Medulla oblongata (tissue), 1 donor: Measurements from ENCODE around the gene LHFPL3.

Experiments
- DNase-seq: peaks from one replicate; pipeline ENCODE4 v3.0.0-alpha.2; 2015; ENCODE audit errors: extremely low spot score

The LHFPL3 gene

GRCh38 chr7:104371216-104371979 lies 43.0 kb downstream of the LHFPL3 start:
- DNase-seq, result no peak

- no peak for DNase-seq
Measured at GRCh38 chr7:104371980-104372357, 43.6 kb downstream of the LHFPL3 start.

DNA sequence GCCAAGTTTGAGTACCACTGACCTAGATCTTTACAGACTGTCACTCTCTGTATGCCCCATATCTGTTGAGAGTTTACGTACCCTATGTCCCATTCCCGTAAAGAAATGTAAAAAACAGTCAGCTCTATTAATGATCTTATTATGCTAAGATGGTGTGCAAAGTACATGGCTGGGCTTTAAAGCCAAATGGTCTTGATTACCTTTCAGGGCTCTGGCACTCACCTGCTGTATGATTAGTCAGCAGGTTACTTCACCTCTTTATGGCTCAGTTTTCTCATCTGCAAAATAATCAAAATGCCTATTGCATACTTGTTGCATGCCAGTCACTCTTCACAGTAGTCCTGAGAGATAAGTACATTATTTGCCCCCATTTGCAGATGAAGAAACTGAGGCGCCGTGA lies 54.2 kb downstream of the LHFPL3 start:
- no peak for DNase-seq

DNA sequence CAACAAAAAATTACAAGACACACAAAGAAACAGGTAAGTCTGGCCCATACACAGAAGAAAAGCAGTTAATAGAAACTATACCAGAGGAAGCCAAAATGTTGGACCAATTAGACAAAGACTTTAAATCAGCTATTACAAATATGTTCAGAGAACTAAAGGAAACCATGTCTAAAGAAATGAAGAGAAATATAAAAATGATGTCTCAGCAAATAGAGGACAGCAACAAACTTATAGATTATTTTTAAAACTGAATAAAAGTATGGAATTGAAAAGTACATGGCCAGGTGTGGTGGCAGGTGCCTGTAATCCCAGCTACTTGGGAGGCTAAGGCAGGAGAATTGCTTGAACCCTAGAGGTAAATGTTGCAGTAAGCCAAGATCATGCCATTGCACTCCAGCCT lies 58.5 kb downstream of the LHFPL3 start:
- DNase-seq, result no peak

DNA sequence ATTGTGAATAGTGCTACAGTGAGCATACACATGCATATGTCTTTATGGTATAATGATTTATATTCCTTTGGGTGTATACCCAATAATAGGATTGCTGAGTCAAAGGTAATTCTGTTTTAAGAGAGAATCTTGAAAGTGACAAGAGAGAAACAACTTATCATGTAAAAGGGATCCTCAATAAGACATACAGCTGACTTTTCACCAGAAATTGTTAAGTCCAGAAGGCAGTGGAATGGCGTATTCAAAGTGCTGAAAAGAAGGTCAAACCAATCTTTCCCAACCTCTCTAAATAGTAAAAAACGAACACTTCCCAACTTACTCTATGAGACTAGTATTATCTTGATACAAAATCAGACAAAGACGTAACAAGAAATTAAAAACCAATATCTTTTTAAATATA lies 59.8 kb downstream of the LHFPL3 start:
- DNase-seq, result no peak

- no peak for DNase-seq
Measured at GRCh38 chr7:104395162-104395561, 66.8 kb downstream of the LHFPL3 start.

- DNase-seq, result no peak
Measured at GRCh38 chr7:104397442-104397841, 69.0 kb downstream of the LHFPL3 start.

DNA sequence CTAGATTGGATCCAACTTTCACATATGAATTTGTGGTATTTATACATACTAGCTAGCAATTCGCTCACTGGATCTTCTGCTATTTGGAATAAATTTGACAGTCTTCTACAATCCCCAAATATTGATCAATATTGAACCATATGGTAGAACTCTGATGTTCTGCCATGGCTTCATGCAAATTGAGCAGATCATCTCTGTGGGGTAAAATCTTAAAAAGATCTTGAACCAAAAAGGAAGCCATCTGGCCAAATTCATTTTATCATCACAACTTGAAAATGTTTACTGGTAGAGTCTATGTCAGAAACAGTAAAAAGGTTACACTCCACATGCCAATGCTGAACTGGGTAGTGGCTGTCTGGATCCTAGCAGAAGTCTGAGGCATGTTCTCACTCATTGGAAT lies 80.0 kb downstream of the LHFPL3 start:
- DNase-seq, result no peak

DNA sequence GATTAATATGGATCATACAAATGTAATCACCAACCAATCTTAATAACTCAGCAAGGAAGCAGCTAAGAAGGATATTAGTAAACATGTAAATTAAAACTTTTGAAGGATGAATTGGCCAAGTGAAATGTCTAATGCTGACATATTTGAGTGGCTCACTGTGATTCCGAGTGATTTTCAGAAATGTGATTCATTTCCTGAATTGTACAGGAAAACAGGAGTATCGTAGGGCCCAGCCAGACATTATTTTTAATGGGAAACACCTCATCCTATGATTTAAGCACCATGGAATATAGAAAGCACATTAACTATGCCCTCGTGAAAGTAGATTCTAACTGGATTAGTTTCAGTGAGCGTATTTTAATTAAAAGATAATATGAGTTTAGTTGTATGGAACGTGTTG lies 82.3 kb downstream of the LHFPL3 start:
- DNase-seq, result no peak

GRCh38 chr7:104412911-104413310 lies 84.5 kb downstream of the LHFPL3 start:
- no peak for DNase-seq

DNA sequence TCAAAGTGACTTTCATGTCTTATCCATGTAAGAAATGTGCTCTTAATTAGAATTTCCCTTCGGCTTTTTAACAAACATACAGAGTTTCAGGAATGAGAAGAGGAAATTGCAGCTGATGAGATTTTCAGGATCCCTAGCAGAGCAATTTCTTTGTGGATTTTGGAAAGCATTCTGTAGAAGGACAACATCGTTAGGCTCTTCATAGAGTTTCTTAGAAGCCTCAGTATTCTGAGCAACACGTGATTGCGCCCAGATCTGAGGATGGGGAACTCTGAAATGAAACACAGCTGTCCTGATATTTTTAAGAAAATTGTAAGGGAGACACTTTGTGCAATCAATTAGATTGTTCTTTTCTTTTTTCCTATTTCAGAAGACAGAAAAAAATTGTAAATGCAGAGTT lies 85.8 kb downstream of the LHFPL3 start:
- peak; percentile 49 for DNase-seq

DNA sequence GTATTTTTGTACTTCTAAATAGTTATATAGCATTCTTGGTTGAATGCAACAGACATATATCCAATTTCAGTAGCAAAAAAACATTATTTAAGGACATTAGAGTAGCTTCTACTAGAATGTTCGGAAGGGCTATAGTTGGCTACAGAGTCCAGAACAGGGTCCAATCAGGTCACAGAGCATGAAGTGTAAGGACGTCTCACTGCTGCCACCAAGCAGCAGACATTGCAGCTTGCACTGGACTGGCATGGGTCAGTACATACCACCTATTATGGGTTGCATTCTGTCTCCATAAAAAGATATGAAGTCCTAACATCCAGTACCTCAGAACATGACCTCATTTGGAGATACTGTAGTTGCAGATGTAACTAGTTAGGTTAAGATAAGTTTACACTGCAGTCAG lies 87.3 kb downstream of the LHFPL3 start:
- DNase-seq, result peak; percentile 53

- DNase-seq, result no peak
Measured at GRCh38 chr7:104416866-104417393, 88.5 kb downstream of the LHFPL3 start.

DNA sequence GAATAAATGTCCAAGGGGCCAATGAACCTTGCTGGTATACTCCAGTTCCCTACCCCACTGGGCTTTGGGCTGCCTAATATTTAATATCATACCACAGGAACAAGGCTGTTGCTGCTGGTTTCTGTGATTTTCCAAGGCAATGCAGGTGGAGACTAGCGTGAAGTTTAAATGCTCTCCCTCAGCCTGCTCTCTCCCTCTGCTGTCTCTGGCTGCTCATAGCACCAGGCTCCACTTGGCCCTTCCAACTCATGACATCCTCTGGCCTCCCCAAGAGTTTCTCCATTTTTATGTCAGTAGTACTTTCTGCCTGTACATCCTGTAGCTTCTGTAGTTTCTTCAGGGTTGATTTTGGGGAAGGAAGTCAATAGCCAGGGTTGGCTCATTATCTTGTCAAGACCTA lies 103.5 kb downstream of the LHFPL3 start:
- DNase-seq, result no peak

DNA sequence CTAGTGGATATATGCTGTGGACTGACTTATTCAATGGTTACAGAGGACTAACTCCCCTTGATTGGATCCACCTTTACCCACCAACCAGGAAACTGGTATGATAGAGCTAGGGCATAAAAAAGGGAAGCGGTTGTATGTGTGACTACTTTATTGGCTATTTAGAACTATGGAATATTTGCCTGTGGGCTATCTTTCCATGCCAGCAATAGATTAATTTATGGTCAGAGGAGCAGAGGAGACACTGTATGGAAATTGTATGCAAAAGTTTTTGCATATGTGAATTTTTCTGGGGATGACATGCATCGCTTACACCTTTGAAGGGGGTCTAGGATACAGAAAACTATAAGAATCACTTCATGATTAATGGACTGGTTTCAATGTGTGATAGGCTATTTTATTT lies 105.7 kb downstream of the LHFPL3 start:
- no peak for DNase-seq

GRCh38 chr7:104442481-104442880 lies 114.1 kb downstream of the LHFPL3 start:
- DNase-seq, result no peak

DNA sequence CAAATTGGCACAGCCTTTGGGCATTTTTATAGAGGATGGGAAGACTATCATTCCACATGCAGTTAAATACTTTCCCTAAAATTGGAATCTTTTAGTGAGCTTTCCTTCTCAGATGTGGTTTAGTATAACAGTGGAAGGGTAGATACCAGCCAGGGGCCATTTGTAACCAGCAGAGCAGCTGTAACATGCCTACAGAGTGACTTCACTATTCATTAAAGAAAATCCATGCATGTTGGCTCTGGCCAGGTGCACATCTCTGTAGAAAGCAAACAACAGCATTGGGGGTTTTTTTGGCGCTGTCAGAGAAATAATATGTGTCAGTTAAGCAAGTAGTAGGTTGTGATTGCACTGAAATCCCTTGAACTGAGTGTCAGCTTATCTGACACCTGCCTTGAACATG lies 115.6 kb downstream of the LHFPL3 start:
- DNase-seq, result no peak

GRCh38 chr7:104445393-104445792 lies 117.0 kb downstream of the LHFPL3 start:
- no peak for DNase-seq

- DNase-seq, result no peak
Measured at GRCh38 chr7:104450861-104451260, 122.5 kb downstream of the LHFPL3 start.

DNA sequence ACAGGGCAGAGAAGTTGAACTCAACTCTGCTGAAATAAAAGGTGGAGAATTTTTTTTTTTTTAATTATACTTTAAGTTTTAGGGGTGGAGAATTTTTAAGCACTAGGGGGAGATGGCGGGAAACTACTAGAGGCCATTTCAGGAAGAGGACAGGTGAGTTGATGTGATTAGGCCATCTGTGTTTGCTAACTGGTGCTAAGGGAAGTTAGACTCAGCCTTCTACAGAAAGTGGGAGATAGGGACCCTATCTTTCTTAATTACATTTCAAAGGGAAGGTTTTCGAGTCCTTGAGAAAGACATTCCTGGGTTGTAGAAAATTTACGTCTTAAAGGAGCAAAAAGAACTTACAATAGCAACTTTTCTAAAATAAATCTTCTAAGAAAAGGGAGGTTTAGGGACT lies 124.8 kb downstream of the LHFPL3 start:
- no peak for DNase-seq

- DNase-seq, result no peak
Measured at GRCh38 chr7:104458875-104459274, 130.5 kb downstream of the LHFPL3 start.

- peak; percentile 15 for DNase-seq
Measured at GRCh38 chr7:104469166-104469820, 140.9 kb downstream of the LHFPL3 start.

DNA sequence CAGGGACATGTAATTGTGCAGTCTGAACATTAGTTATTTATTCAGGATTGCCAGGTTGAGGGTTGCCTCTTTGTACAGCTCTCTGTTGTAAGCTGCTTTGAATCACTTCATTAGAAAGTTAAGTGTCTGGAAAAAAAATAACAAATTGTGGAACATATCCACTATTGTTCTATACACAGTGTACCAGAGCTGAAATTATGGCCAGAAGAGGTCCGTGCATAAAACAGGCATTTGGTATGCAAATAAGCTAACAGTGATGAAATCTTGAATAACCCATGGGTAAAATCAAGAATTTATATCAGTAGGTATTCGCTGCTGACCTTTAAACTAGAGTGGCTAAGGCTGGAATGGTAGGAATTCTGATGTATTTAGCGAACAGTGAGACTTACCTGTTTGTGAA lies 152.1 kb downstream of the LHFPL3 start:
- no peak for DNase-seq
